Adrenal gland (tissue), 5 donors: Measurements from ENCODE around the gene CATSPERB.

Experiments used
- CTCF ChIP-seq, 6 experiments: fragments of 450-650 bp in 4 of 6; fragments of 200-600 bp in 2 of 6; sonication (generic) in 1 of 6; IDR thresholded peaks; 1 replicate in 5 of 6; 2 replicates in 1 of 6; pipeline versions ENCODE4 v1.5.1 to v1.8.0; 2016 to 2021; ENCODE audit warnings: antibody characterized with exemption in 6 of 6, mild to moderate bottlenecking in 2 of 6, moderate library complexity in 1 of 6
- POLR2A ChIP-seq, 2 donors: fragments of 450-650 bp; IDR thresholded peaks; one replicate each; pipeline ENCODE4 v1.6.1; 2017; ENCODE audit warnings: antibody characterized with exemption in 2 of 2, mild to moderate bottlenecking in 2 of 2, moderate library complexity in 1 of 2
- donor health status: DM: no; HTN: no; CAD: no.

DNA sequence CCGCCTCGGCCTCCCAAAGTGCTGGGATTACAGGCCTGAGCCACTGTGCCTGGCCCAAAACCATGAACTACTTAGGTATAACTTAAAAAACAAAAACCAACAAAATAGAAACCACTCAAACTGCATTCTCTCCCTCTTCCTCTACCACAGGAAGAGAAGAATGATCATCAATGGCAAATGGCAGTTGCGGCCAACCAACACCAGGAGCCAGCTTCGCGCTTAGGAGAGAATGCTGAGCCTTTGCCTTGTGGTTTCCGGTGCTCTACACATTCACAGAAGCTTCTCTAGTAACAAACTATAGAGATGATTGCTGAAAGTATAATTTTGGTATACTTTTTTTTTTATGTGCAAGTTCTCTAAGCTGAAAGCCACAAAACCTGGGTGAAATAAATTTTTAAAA lies 17.1 kb downstream of the CATSPERB start:
- TF ChIP-seq CTCF (IDR thresholded peaks at IDR 0.05) = no peak
- TF ChIP-seq POLR2A (IDR thresholded peaks at IDR 0.05) = no peak
